GM18861 (cell line): ENCODE measurements around the gene SPAG17.

Experiments used
- ATAC-seq: cut with Tn5 transposase; IDR thresholded peaks from one replicate; pipeline ENCODE4 v1.9.1; 2021; ENCODE audit not compliant: unreplicated experiment

The SPAG17 gene

DNA sequence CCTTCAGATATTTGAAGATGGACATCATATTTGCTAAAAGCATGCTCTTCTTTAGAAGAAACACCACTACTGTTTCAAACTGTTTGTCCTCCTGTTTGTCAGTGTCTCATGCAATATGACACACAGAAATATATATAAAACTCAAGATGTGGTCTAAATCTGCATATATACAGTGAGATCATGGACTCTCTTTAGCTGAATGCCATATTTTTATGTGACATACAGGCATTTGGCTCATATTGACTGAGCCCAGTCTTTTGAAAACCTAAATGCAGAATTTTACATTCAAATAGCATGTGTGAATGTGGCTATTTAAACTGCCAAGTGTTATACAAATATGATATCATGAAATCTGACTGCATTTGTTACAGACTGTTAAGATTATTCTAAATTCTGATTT is 274.0 kb downstream of the SPAG17 start:
- ATAC-seq, result no peak

DNA sequence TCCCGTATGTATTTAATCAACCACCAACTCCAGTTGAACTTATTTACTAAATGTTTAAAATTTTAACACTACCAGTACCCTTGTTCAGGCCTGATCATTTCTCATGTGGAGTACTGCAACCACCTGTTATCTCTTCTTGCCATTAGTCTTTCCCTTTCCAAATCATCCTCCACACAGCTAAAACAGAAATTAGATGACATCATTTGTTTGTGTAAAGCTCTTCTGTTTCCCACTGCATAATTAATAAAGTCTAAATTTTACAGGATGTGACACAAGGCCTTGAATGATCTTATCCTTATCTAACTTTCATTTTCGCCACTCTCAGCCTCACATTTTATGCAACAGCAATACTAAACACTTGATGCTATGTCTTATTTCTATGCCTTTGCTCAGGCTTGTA is 280.0 kb downstream of the SPAG17 start:
- ATAC-seq, result no peak

DNA sequence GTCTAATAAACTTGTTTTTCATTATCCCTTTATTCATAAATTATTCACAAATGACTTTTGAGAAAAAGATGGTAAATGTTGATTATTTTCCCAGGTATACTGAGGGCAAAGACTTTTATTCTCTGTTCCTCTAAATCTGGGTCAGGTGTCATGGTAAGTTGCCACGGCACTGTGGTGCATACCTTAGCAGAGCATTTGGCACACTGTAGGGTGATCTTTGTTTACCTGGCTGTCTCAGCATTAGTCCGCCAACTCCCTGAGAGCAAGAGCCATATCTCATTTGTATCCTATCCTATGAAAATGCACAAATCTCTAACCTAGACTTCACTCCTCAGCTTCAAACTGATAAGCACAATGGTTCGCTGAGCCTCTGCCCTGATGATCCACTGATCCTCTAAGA is 280.5 kb downstream of the SPAG17 start:
- ATAC-seq, result no peak
